GM12878 (cell line): ENCODE measurements around the gene AGRN. TPM values are rescaled to one million over a fixed set of nuclear protein-coding genes. Genes with fewer than 3 reads are reported as not detected.

ENCODE experiments used
- ATAC-seq: fragments of 200-7000 bp; cut with Tn5 transposase; 3 replicates; pipeline ENCODE4 v1.9.1; 2020; ENCODE audit warnings: mild to moderate bottlenecking, moderate library complexity
- BruUV-seq: library from RNA; stranded (reverse); fragments of 400-500 nt; replicated peaks from 2 replicates; lab custom pipeline; 2021; lab: Mats Ljungman, UMichigan
- CTCF ChIA-PET: fragments of 300-600 bp; sonication (Branson Sonifier 250); formaldehyde crosslinking; extraction: SDS; loops from one replicate; lab custom pipeline; 2021; ENCODE audit warnings: inconsistent platforms; lab: Yijun Ruan, JAX
- POLR2A ChIA-PET: fragments of 350-600 bp; formaldehyde crosslinking; extraction: SDS; loops from one replicate; lab custom pipeline; 2021; ENCODE audit warnings: inconsistent platforms; lab: Charles Lee
- RAD21 ChIA-PET: fragments of 300-600 bp; sonication (Branson Sonifier 250); formaldehyde crosslinking; loops from one replicate; lab custom pipeline; 2023; ENCODE audit warnings: antibody characterized with exemption; ENCODE audit not compliant: unreplicated experiment; lab: Charles Lee
- SMC1A ChIA-PET: fragments of 300-600 bp; sonication (Branson Sonifier 250); formaldehyde crosslinking; loops from one replicate; lab custom pipeline; 2023; ENCODE audit not compliant: unreplicated experiment, uncharacterized antibody; lab: Charles Lee
- DNase-seq: peaks from one replicate; pipeline ENCODE4 v3.0.0-alpha.2; 2011; ENCODE audit warnings: low read depth, low spot score
- FAIRE-seq: peaks from 3 replicates; lab custom pipeline; 2011; peaks lifted over from hg19 to GRCh38; lab: Jason Lieb, UNC
- H2AFZ ChIP-seq: 2 replicates; pipeline ENCODE4 v1.6.0; 2011; ENCODE audit warnings: low read depth, low read length, control low read depth; ENCODE audit not compliant: control insufficient read depth
- H3K27ac ChIP-seq: 2 replicates; pipeline ENCODE4 v1.5.1; 2011; ENCODE audit warnings: control low read depth; ENCODE audit not compliant: control insufficient read depth, insufficient read depth
- H3K27me3 ChIP-seq, 2 experiments: replicated peaks in 1 of 2; 2 replicates each; pipeline versions ENCODE4 v1.6.0 to v1.6.1; 2011; ENCODE audit warnings: low read length in 1 of 2; ENCODE audit not compliant: control insufficient read depth in 2 of 2, insufficient read depth in 2 of 2
- H3K36me3 ChIP-seq, 2 experiments: 2 replicates each; pipeline ENCODE4 v1.5.1; 2011; ENCODE audit warnings: low read length in 1 of 2; ENCODE audit not compliant: control insufficient read depth in 2 of 2, insufficient read depth in 2 of 2
- H3K4me1 ChIP-seq: 2 replicates; pipeline ENCODE4 v1.6.1; 2011; ENCODE audit warnings: mild to moderate bottlenecking, low read length, moderate library complexity, mixed read lengths; ENCODE audit not compliant: control insufficient read depth, insufficient read depth
- H3K4me2 ChIP-seq: 2 replicates; pipeline ENCODE4 v1.6.0; 2011; ENCODE audit warnings: control low read depth; ENCODE audit not compliant: control insufficient read depth, insufficient read depth
- H3K4me3 ChIP-seq: fragments of 200-600 bp; sonication (generic); 2 replicates; pipeline ENCODE4 v1.5.1; 2016
- H3K79me2 ChIP-seq: 2 replicates; pipeline ENCODE4 v1.6.0; 2011; ENCODE audit warnings: low read length; ENCODE audit not compliant: control insufficient read depth, insufficient read depth
- H3K9ac ChIP-seq: 2 replicates; pipeline ENCODE4 v1.8.0; 2011; ENCODE audit warnings: low read length, control low read depth, mixed read lengths; ENCODE audit not compliant: control insufficient read depth, insufficient read depth
- H3K9me3 ChIP-seq: replicated peaks from 3 replicates; pipeline ENCODE4 v1.5.1; 2011; ENCODE audit warnings: mild to moderate bottlenecking, low read length; ENCODE audit not compliant: control insufficient read depth, insufficient read depth
- H4K20me1 ChIP-seq: 2 replicates; pipeline ENCODE4 v1.6.0; 2011; ENCODE audit not compliant: control insufficient read depth, insufficient read depth
- ELK1 ChIP-seq: IDR thresholded peaks from 2 replicates; pipeline ENCODE4 v1.6.1; 2012; ENCODE audit warnings: low read depth, low read length, improper control_type of control experiment
- HDAC6 ChIP-seq: fragments of 200-600 bp; sonication (generic); IDR thresholded peaks from one replicate; pipeline ENCODE4 v1.8.0; 2017; ENCODE audit warnings: antibody characterized with exemption; ENCODE audit not compliant: unreplicated experiment
- IKZF1 ChIP-seq: fragments of 450-650 bp; conservative IDR thresholded peaks from 2 replicates; pipeline ENCODE4 v1.6.1; 2017; ENCODE audit warnings: antibody characterized with exemption, mild to moderate bottlenecking
- MYB ChIP-seq: fragments of 150-350 bp; IDR thresholded peaks from 2 replicates; pipeline ENCODE4 v1.6.1; 2014; ENCODE audit warnings: mild to moderate bottlenecking, low read depth, low read length, borderline replicate concordance
- NR2C1 ChIP-seq: fragments of 450-650 bp; IDR thresholded peaks from 2 replicates; pipeline ENCODE4 v1.6.1; 2017; ENCODE audit warnings: antibody characterized with exemption, mild to moderate bottlenecking, moderate library complexity
- POLR2AphosphoS2 ChIP-seq: IDR thresholded peaks from 2 replicates; pipeline ENCODE4 v1.6.1; 2011; ENCODE audit warnings: low read depth, mild to moderate bottlenecking, low read length, improper control_type of control experiment, moderate library complexity
- RBBP5 ChIP-seq: fragments of 200-600 bp; sonication (generic); conservative IDR thresholded peaks from 2 replicates; pipeline ENCODE4 v1.6.1; 2016
- SP1 ChIP-seq: IDR thresholded peaks from one replicate; pipeline ENCODE4 v1.6.1; 2011; ENCODE audit warnings: low read depth, low read length
- SUZ12 ChIP-seq: fragments of 200-600 bp; sonication (generic); IDR thresholded peaks from one replicate; pipeline ENCODE4 v1.6.1; 2018; ENCODE audit warnings: antibody characterized with exemption, mild to moderate bottlenecking; ENCODE audit not compliant: unreplicated experiment
- ZNF24 ChIP-seq: fragments of 450-650 bp; IDR thresholded peaks from 2 replicates; pipeline ENCODE4 v1.6.1; 2017; ENCODE audit warnings: antibody characterized with exemption, mild to moderate bottlenecking
- ZNF622 ChIP-seq: fragments of 450-650 bp; IDR thresholded peaks from 2 replicates; pipeline ENCODE4 v1.6.1; 2017; ENCODE audit warnings: mild to moderate bottlenecking, inconsistent platforms
- WGBS: methylation state at CpG from one replicate; pipeline ENCODE4 v1.1.6; 2016; ENCODE audit warnings: low lambda C conversion rate; ENCODE audit not compliant: insufficient replicate concordance, insufficient coverage; ENCODE audit errors: missing lambda C conversion rate; 5-methylcytosine and 5-hydroxymethylcytosine counted together
- in situ Hi-C: fragments of 300-500 bp; cut with MboI; formaldehyde crosslinking; loops from 9 replicates; pipeline ENCODE4 v1.14.3; 2018; ENCODE audit warnings: mixed read lengths
- intact Hi-C: fragments of 100-400 bp; cut with micrococcal nuclease; formaldehyde crosslinking; loops from one replicate; pipeline ENCODE4 v1.14.2; 2022; ENCODE audit not compliant: unreplicated experiment
- polyA plus RNA-seq, 11 experiments: library from polyadenylated mRNA; depleted of rRNA in 4 of 11; unstranded in 6 of 11; stranded (reverse) in 5 of 11; fragments of >200 nt; fragmentation: Nextera tagmentation in 4 of 11; fragmentation: Illumina TruSeq in 1 of 11; extraction: Ambion mirVana in 4 of 11; extraction: Trizol in 1 of 11; gene quantifications; 1 replicate in 1 of 11; 2 replicates in 10 of 11; pipeline versions ENCODE4 v1.2.1 to v1.2.3, GENCODE V29; 2011 to 2016; ENCODE audit warnings: inconsistent platforms in 2 of 11, missing spikeins in 2 of 11, low read depth in 1 of 11
- total RNA-seq, 4 experiments: library from RNA; depleted of rRNA in 3 of 4; stranded (reverse); fragments of >200 nt in 3 of 4; fragmentation: Illumina TruSeq in 1 of 4; extraction: Trizol in 1 of 4; gene quantifications; 2 replicates each; pipeline versions ENCODE4 v1.2.1 to v1.2.3, GENCODE V29; 2013 to 2021
- TF ChIP-seq, protein P1 (sequence below): fragments of 450-650 bp; IDR thresholded peaks from 2 replicates; pipeline ENCODE4 v1.6.1; 2017; ENCODE audit warnings: mild to moderate bottlenecking, low read depth, inconsistent platforms; ENCODE audit not compliant: poor library complexity, severe bottlenecking
- TF ChIP-seq, protein P2 (sequence below): fragments of 150-350 bp; IDR thresholded peaks from 2 replicates; pipeline ENCODE4 v1.6.1; 2014; ENCODE audit warnings: mild to moderate bottlenecking, low read depth, low read length

The AGRN gene
- total and polyA plus RNA-seq, 10 of the 15 experiments (the other 5 are each of a cell fraction or from before 2014, with no cell fraction given) = 0.02 to 41.8 (median 4.1) TPM

- TF ChIP-seq, protein P1, sequence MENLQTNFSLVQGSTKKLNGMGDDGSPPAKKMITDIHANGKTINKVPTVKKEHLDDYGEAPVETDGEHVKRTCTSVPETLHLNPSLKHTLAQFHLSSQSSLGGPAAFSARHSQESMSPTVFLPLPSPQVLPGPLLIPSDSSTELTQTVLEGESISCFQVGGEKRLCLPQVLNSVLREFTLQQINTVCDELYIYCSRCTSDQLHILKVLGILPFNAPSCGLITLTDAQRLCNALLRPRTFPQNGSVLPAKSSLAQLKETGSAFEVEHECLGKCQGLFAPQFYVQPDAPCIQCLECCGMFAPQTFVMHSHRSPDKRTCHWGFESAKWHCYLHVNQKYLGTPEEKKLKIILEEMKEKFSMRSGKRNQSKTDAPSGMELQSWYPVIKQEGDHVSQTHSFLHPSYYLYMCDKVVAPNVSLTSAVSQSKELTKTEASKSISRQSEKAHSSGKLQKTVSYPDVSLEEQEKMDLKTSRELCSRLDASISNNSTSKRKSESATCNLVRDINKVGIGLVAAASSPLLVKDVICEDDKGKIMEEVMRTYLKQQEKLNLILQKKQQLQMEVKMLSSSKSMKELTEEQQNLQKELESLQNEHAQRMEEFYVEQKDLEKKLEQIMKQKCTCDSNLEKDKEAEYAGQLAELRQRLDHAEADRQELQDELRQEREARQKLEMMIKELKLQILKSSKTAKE = no peak
- TF ChIP-seq MYB (no peak), ZNF24 (no peak), ZNF622 (no peak), SP1 (no peak)
- TF ChIP-seq, protein P2, sequence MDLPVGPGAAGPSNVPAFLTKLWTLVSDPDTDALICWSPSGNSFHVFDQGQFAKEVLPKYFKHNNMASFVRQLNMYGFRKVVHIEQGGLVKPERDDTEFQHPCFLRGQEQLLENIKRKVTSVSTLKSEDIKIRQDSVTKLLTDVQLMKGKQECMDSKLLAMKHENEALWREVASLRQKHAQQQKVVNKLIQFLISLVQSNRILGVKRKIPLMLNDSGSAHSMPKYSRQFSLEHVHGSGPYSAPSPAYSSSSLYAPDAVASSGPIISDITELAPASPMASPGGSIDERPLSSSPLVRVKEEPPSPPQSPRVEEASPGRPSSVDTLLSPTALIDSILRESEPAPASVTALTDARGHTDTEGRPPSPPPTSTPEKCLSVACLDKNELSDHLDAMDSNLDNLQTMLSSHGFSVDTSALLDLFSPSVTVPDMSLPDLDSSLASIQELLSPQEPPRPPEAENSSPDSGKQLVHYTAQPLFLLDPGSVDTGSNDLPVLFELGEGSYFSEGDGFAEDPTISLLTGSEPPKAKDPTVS = no peak
- TF ChIP-seq, all 136 proteins: peak for 0
Observed at GRCh38 chr1:1023700-1024099, 3.8 kb downstream of the AGRN start (continued).

DNA sequence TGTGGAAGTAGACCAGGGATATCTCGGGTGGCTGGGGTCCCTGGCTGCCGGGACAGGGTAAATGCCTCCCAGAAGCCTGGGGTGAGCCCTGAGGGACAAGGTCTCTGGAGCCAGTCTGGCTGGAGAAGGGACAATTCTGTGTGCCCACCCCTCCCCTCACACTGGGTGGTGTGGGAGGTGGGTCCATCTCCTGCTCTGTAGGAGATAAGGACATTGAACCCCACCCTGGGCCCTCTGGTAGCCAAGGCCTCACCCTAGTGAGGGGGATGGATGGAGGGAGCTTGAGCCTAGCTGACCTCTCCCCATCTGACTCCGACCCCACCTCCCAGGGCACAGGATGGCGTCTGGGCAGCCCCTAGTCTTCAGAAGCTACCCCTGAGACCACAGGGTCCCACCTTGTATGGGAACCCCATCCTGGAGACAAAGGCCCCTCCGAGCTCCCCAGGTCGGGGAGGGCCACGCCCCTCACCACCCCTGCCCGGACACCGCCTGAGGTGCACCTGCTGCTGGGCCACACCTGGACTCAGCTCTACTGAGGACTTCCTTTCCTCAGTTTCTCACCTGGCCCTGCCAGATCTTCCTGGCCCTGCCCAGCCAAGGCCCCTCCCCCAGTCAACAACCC, 4.3 kb downstream of the AGRN start:
- no peaks in the 10 kb centered on the region; a peak in 1 of 4 replicates for H3K36me3 ChIP-seq
- RAD21 ChIA-PET = interaction anchor here (1.0 kb wide), 1 partner anchor 40 kb away, joined by 4 read pairs; no protein-coding TSS in a partner anchor

More for the DNA sequence above, 4.3 kb downstream of the AGRN start:
- ChIA-PET SMC1A (interaction anchor here (1.4 kb wide), 1 partner anchor 8 kb away, joined by 3 read pairs; no protein-coding TSS in a partner anchor), POLR2A (interaction anchor here (1.0 kb wide), 1 partner anchor 32 kb away, joined by 3 read pairs; no protein-coding TSS in a partner anchor), CTCF (interaction anchor here (1.1 to 2.5 kb wide), 3 partner anchors 9 to 40 kb away, joined by 3 to 10 read pairs (median 5); no protein-coding TSS in a partner anchor)
- ATAC-seq (no peak), FAIRE-seq (no peak), DNase-seq (no peak)
- Histone ChIP-seq H2AFZ (no peak overlapping the region), H3K4me3 (no peak overlapping the region), H3K79me2 (peaks cover 2% of the 10 kb centered on the region; the same call in 1 of the 2 replicates), H3K9me3 (no peaks in the 10 kb centered on the region), H3K4me2 (no peak overlapping the region), H3K9ac (no peak overlapping the region), H3K27me3 (no peaks in the 10 kb centered on the region), H3K4me1 (peaks cover 7% of the 10 kb centered on the region), H4K20me1 (no peaks in the 10 kb centered on the region), H3K27ac (no peak overlapping the region)
- no peak for TF ChIP-seq ELK1
- TF ChIP-seq IKZF1 = no peak
- TF ChIP-seq POLR2AphosphoS2 = no peak
- no peak for TF ChIP-seq NR2C1
- no peak for TF ChIP-seq SUZ12
- TF ChIP-seq RBBP5 = no peak
- TF ChIP-seq HDAC6 = no peak
- BruUV-seq = no TSS peak
- 73% methylated on average over 9 of the region's 9 CpGs for WGBS
- intact Hi-C loops (no loop called here), in situ Hi-C loops (loop anchor here (5.0 kb wide), 1 partner anchor 38 kb away; no protein-coding TSS in a partner anchor)
